Measurements from ENCODE around the gene PKP1. TPM values are rescaled to one million over a fixed set of nuclear protein-coding genes. Genes with fewer than 3 reads are reported as not detected.

Gene PKP1
- total and polyA plus RNA-seq, 3 donors from 2014 or later, result 0.11 to 0.63 (median 0.50) TPM

DNA sequence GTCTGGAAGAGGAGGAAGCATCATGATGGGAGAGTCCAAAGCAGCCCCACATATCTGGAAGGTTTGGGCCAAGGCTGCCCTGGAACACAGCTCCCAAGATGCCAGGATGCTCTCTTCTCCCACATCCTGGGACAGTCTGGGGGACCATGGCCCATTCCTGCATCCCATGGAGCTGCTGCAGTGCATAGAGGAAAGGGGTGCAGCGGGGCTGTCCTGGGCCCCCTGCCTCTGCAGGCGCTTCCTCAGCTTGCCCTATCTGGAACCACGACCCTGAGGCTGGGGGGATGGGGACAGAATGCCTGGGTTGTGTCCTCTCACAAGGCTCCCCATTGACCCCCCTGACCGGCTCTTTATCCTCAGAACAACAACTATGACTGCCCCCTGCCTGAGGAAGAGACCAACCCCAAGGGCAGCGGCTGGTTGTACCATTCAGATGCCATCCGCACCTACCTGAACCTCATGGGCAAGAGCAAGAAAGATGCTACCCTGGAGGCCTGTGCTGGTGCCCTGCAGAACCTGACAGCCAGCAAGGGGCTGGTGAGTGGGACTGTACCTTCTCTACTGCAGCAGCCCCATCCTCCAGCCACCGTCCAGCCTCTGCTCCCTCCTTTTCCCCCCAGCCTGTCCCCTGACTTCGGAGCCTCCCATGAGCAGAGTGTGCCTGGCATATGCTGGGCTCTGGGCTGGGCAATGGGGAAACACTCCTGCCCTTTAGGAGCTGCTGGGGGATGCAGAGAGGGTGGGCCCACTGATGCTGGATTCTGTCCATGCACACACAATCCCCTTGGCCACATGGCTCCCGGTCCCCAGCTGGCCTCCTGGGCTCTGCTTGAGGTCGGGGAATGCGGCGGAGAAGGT, 39.6 kb downstream of the PKP1 start:
- TF ChIP-seq, protein P1, sequence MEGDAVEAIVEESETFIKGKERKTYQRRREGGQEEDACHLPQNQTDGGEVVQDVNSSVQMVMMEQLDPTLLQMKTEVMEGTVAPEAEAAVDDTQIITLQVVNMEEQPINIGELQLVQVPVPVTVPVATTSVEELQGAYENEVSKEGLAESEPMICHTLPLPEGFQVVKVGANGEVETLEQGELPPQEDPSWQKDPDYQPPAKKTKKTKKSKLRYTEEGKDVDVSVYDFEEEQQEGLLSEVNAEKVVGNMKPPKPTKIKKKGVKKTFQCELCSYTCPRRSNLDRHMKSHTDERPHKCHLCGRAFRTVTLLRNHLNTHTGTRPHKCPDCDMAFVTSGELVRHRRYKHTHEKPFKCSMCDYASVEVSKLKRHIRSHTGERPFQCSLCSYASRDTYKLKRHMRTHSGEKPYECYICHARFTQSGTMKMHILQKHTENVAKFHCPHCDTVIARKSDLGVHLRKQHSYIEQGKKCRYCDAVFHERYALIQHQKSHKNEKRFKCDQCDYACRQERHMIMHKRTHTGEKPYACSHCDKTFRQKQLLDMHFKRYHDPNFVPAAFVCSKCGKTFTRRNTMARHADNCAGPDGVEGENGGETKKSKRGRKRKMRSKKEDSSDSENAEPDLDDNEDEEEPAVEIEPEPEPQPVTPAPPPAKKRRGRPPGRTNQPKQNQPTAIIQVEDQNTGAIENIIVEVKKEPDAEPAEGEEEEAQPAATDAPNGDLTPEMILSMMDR (IDR thresholded peaks at IDR 0.05), result no peak
- no peak for TF ChIP-seq POLR2A (IDR thresholded peaks at IDR 0.05)
- no peak overlapping the region for H3K27ac ChIP-seq
- no peaks in the 10 kb centered on the region for H3K27me3 ChIP-seq
- WGBS, 2 donors, result 85 to 92% methylated on average over 10 to 12 of the region's 12 CpGs
- intact Hi-C loops (cut with DNase I; ENCODE audit: low total_unique reads), result no loop called here
- no peak for DNase-seq
- no peaks in the 10 kb centered on the region for H3K4me1 ChIP-seq
- H3K4me3 ChIP-seq, result no peak overlapping the region
- no peaks in the 10 kb centered on the region for H3K9me3 ChIP-seq
- H3K36me3 ChIP-seq (ENCODE audit: low read depth, missing control alignments), result no peaks in the 10 kb centered on the region

DNA sequence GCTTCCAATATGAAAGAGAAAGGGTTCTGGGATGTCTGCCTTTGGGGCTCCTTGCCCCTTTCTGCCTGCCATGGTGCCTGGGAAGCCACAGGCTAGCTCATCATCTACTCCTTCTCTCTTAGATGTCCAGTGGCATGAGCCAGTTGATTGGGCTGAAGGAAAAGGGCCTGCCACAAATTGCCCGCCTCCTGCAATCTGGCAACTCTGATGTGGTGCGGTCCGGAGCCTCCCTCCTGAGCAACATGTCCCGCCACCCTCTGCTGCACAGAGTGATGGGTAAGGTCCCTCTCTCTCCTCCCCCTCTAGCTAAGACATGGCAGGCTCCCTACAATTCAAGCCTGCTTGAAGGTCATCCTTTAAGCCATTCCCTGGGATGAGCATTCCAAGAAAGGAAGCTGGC, 41.0 kb downstream of the PKP1 start:
- no peak overlapping the region for H3K4me3 ChIP-seq
- H3K4me1 ChIP-seq, result no peaks in the 10 kb centered on the region
- no peak for DNase-seq
- WGBS, 2 donors, result 95% methylated on average over 4 of the region's 4 CpGs; no CpG with 5 or more reads in 1 of the 2 donors
- no peak for TF ChIP-seq POLR2A (IDR thresholded peaks at IDR 0.05)
- TF ChIP-seq, protein P1 (IDR thresholded peaks at IDR 0.05), result no peak
- no peaks in the 10 kb centered on the region for H3K36me3 ChIP-seq (ENCODE audit: low read depth, missing control alignments)
- no peaks in the 10 kb centered on the region for H3K27me3 ChIP-seq
- intact Hi-C loops (cut with DNase I; ENCODE audit: low total_unique reads), result no loop called here
- no peak overlapping the region for H3K27ac ChIP-seq
- H3K9me3 ChIP-seq, result no peaks in the 10 kb centered on the region

DNA sequence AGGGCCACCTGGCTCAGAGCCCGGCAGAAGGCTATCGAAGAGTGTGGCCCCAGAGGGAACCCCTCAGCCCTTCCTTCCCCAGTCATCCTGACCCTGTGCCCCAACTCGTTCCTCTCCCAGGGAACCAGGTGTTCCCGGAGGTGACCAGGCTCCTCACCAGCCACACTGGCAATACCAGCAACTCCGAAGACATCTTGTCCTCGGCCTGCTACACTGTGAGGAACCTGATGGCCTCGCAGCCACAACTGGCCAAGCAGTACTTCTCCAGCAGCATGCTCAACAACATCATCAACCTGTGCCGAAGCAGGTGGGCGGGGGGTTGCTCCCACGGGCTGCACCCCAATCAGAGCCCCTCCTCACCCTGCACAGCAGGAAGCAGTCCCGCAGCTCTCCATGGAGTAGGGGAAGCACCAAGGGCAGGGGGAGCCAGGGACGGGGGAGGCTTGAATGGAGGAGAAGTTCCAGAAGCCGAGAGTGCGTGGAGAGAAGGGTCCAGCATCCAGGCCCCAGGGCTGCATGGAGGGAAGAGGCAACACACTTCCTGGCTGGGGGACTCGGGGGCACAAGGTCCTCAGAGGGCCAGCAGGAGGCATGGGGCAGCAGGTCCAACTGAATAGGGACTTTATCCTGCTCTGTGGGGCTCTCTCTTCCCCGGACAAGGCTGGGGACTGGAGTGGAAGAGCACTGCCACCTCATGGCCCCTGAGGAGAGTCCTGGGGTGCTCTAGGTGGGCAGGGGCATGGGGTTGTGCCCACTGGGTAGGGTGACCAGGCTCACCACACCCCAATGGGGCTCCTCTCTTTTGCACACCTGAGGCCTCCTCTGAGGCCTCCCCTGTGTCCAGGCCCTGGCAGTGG, 41.7 kb downstream of the PKP1 start:
- Histone ChIP-seq H3K4me1 (no peaks in the 10 kb centered on the region), H3K27ac (no peak overlapping the region), H3K36me3 (ENCODE audit: low read depth, missing control alignments) (no peaks in the 10 kb centered on the region), H3K9me3 (no peaks in the 10 kb centered on the region), H3K27me3 (no peaks in the 10 kb centered on the region), H3K4me3 (no peak overlapping the region)
- 80 to 82% methylated on average over 11 to 16 of the region's 16 CpGs for WGBS, 2 donors
- DNase-seq, result no peak
- intact Hi-C loops (cut with DNase I; ENCODE audit: low total_unique reads), result no loop called here
- TF ChIP-seq POLR2A (IDR thresholded peaks at IDR 0.05), result no peak
- TF ChIP-seq, protein P1 (IDR thresholded peaks at IDR 0.05), result no peak

DNA sequence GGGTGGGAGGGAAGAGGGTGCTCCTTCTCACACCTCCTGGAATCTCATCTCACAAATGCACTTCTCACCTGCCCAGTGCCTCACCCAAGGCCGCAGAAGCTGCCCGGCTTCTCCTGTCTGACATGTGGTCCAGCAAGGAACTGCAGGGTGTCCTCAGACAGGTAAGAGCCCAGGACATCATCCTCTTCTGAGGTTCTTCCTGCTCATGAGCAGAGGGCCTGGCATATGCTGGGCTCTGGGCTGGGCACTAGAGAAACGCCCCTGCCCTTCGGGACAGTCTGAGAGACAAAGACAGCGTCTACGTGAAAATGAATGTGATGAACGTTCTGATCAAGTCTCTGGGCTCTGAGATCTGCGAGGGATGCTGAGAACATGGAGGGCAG, 42.4 kb downstream of the PKP1 start:
- intact Hi-C loops (cut with DNase I; ENCODE audit: low total_unique reads), result no loop called here
- no peaks in the 10 kb centered on the region for H3K9me3 ChIP-seq
- no peaks in the 10 kb centered on the region for H3K4me1 ChIP-seq
- H3K36me3 ChIP-seq (ENCODE audit: low read depth, missing control alignments), result no peaks in the 10 kb centered on the region
- no peaks in the 10 kb centered on the region for H3K27me3 ChIP-seq
- DNase-seq, result no peak
- WGBS, 2 donors, result 90 to 95% methylated on average over 8 of the region's 8 CpGs
- H3K4me3 ChIP-seq, result no peak overlapping the region
- no peak for TF ChIP-seq POLR2A (IDR thresholded peaks at IDR 0.05)
- TF ChIP-seq, protein P1 (IDR thresholded peaks at IDR 0.05), result no peak
- no peak overlapping the region for H3K27ac ChIP-seq

All from testis (tissue), 3 donors.